Lung (tissue), 12 donors: ENCODE data around the gene CDS1. TPM values are rescaled to one million over a fixed set of nuclear protein-coding genes. Genes with fewer than 3 reads are reported as not detected.

Experiments
- ATAC-seq: fragments of 200-7000 bp; cut with Tn5 transposase; one replicate; pipeline ENCODE4 v1.9.1; 2020; ENCODE audit warnings: moderate number of reproducible peaks; ENCODE audit not compliant: insufficient read depth, low FRiP score
- DNase-seq, 3 donors: peaks; one replicate each; pipeline ENCODE4 v3.0.0-alpha.2; 2013 to 2017
- H3K27ac ChIP-seq, 2 donors: one replicate each; pipeline ENCODE4 v1.5.1; 2013; ENCODE audit warnings: mild to moderate bottlenecking in 2 of 2, moderate library complexity in 2 of 2, control low read depth in 1 of 2, inconsistent platforms in 1 of 2, low read depth in 1 of 2, low read length in 1 of 2
- H3K27me3 ChIP-seq, 3 donors: one replicate each; pipeline ENCODE4 v1.5.1; 2013; ENCODE audit warnings: low read length in 2 of 3; ENCODE audit not compliant: control insufficient read depth in 3 of 3, insufficient read depth in 3 of 3
- H3K36me3 ChIP-seq, 4 donors: one replicate each; pipeline ENCODE4 v1.5.1; 2013; ENCODE audit warnings: low read length in 4 of 4, mild to moderate bottlenecking in 1 of 4, moderate library complexity in 1 of 4; ENCODE audit not compliant: control insufficient read depth in 4 of 4, insufficient read depth in 4 of 4
- H3K4me1 ChIP-seq, 5 donors: one replicate each; pipeline ENCODE4 v1.5.1; 2013; ENCODE audit warnings: low read length in 5 of 5, mild to moderate bottlenecking in 2 of 5, moderate library complexity in 1 of 5; ENCODE audit not compliant: control insufficient read depth in 5 of 5, insufficient read depth in 5 of 5
- H3K4me3 ChIP-seq: one replicate; pipeline ENCODE4 v1.5.1; 2013; ENCODE audit warnings: mild to moderate bottlenecking, control low read depth, moderate library complexity
- H3K9ac ChIP-seq, 2 donors: one replicate each; pipeline ENCODE4 v1.5.1; 2013; ENCODE audit warnings: low read length in 2 of 2, control low read depth in 1 of 2; ENCODE audit not compliant: insufficient read depth in 1 of 2
- H3K9me3 ChIP-seq, 4 donors: one replicate each; pipeline ENCODE4 v1.5.1; 2013; ENCODE audit warnings: low read length in 3 of 4, mild to moderate bottlenecking in 1 of 4, moderate library complexity in 1 of 4; ENCODE audit not compliant: control insufficient read depth in 4 of 4, insufficient read depth in 3 of 4
- CTCF ChIP-seq: IDR thresholded peaks from 2 replicates; pipeline ENCODE4 v1.5.1; 2012; ENCODE audit warnings: mild to moderate bottlenecking; ENCODE audit errors: control extremely low read depth, extremely low read depth
- WGBS, 2 donors: extraction: QIAGEN DNeasy Blood & Tissue Kit; methylation state at CpG; one replicate each; pipeline ENCODE4 v1.1.7; 2013; 5-methylcytosine and 5-hydroxymethylcytosine counted together
- polyA plus RNA-seq, 2 donors: library from polyadenylated mRNA; stranded (reverse); fragments of 200-250 nt; gene quantifications; one replicate each; pipeline ENCODE4 v1.2.1, GENCODE V29; 2013
- total RNA-seq, 2 donors: library from RNA; depleted of rRNA in 1 of 2; stranded (reverse); fragments of >200 nt in 1 of 2; gene quantifications; one replicate each; pipeline ENCODE4 v1.2.1, GENCODE V29; 2014 to 2021
- donor health status: control.
- donor health status: control.
- donor health status: Bipolar disorder and iron deficiency.
- donor health status: healthy.
- donor health status: DM: yes; HTN: yes; CAD: no.

Gene CDS1
- total and polyA plus RNA-seq, 4 donors, result 10.7 to 32.7 (median 18.8) TPM

GRCh38 chr4:84611531-84611930 lies 28.6 kb downstream of the CDS1 start:
- Histone ChIP-seq H3K9me3 (no peaks in the 10 kb centered on the region), H3K36me3 (peaks cover 0 to 1% (median 0%) of the 10 kb centered on the region in 4 donors), H3K4me1 (no peaks in the 10 kb centered on the region), H3K27ac (no peak overlapping the region), H3K27me3 (no peaks in the 10 kb centered on the region), H3K4me3 (no peak overlapping the region), H3K9ac (no peak overlapping the region)
- DNase-seq (no peak), ATAC-seq (no peak)
- 74 to 81% methylated on average over 3 of the region's 3 CpGs for WGBS, 2 donors
- no peak for TF ChIP-seq CTCF

- H3K9ac ChIP-seq, result no peak overlapping the region
- no peak overlapping the region for H3K27ac ChIP-seq
Measured at GRCh38 chr4:84614891-84615290, 32.0 kb downstream of the CDS1 start.

GRCh38 chr4:84615355-84615754 lies 32.4 kb downstream of the CDS1 start:
- Histone ChIP-seq H3K4me1 (no peaks in the 10 kb centered on the region), H3K27me3 (no peaks in the 10 kb centered on the region), H3K4me3 (no peak overlapping the region), H3K27ac (no peak overlapping the region), H3K9me3 (no peaks in the 10 kb centered on the region), H3K36me3 (peaks cover 0 to 1% (median 0%) of the 10 kb centered on the region in 4 donors), H3K9ac (no peak overlapping the region)
- no peak for TF ChIP-seq CTCF
- DNase-seq (no peak), ATAC-seq (no peak)
- WGBS, 2 donors, result 86% methylated on average over 5 of the region's 5 CpGs

More at GRCh38 chr4:84614891-84615290, 32.0 kb downstream of the CDS1 start:
- Histone ChIP-seq H3K36me3 (peaks cover 0 to 1% (median 0%) of the 10 kb centered on the region in 4 donors), H3K27me3 (no peaks in the 10 kb centered on the region), H3K4me3 (no peak overlapping the region), H3K4me1 (no peaks in the 10 kb centered on the region), H3K9me3 (no peaks in the 10 kb centered on the region)
- no peak for DNase-seq
- ATAC-seq, result no peak
- no peak for TF ChIP-seq CTCF
- WGBS, 2 donors, result 92 to 94% methylated on average over 5 of the region's 5 CpGs

GRCh38 chr4:84622959-84623358 lies 40.0 kb downstream of the CDS1 start:
- Histone ChIP-seq H3K27ac (no peak overlapping the region), H3K9me3 (no peaks in the 10 kb centered on the region), H3K9ac (no peak overlapping the region), H3K36me3 (peaks cover 0 to 1% (median 0%) of the 10 kb centered on the region in 4 donors), H3K4me1 (no peaks in the 10 kb centered on the region), H3K4me3 (no peak overlapping the region), H3K27me3 (no peaks in the 10 kb centered on the region)
- ATAC-seq (no peak), DNase-seq (no peak)
- no peak for TF ChIP-seq CTCF
- 70 to 73% methylated on average over 1 of the region's 1 CpG for WGBS, 2 donors
